Activated CD8-positive, alpha-beta T cell treated with anti-CD3 and anti-CD28 coated beads for 36 hours (primary cell): ENCODE results near the gene ASTN2. TPM values are rescaled to one million over a fixed set of nuclear protein-coding genes. Genes with fewer than 3 reads are reported as not detected.

ENCODE experiments used
- ATAC-seq: fragments of 200-7000 bp; cut with Tn5 transposase; one replicate; pipeline ENCODE4 v1.10.0; 2021; ENCODE audit warnings: mild to moderate bottlenecking, moderate library complexity
- CTCF ChIA-PET: fragments of 350-600 bp; sonication (Branson Sonifier 250); formaldehyde crosslinking; loops from one replicate; lab custom pipeline; 2021; ENCODE audit warnings: antibody characterized with exemption; lab: Charles Lee
- POLR2A ChIA-PET: fragments of 350-600 bp; sonication (Branson Sonifier 250); formaldehyde crosslinking; loops from one replicate; lab custom pipeline; 2021; ENCODE audit warnings: antibody characterized with exemption; lab: Charles Lee
- DNase-seq: peaks from one replicate; pipeline ENCODE4 v3.0.0-alpha.2; 2020
- H3K27ac Mint-ChIP-seq: one replicate; pipeline ENCODE4 v1.8.0; 2021; ENCODE audit warnings: mild to moderate bottlenecking, mixed read lengths
- H3K27me3 Mint-ChIP-seq: one replicate; pipeline ENCODE4 v1.8.0; 2021; ENCODE audit warnings: mixed read lengths
- H3K36me3 Mint-ChIP-seq: one replicate; pipeline ENCODE4 v1.8.0; 2021; ENCODE audit warnings: low read depth, mixed read lengths
- H3K4me1 Mint-ChIP-seq: one replicate; pipeline ENCODE4 v1.8.0; 2021; ENCODE audit warnings: low read depth, mixed read lengths
- H3K4me3 Mint-ChIP-seq: one replicate; pipeline ENCODE4 v1.8.0; 2021; ENCODE audit warnings: mild to moderate bottlenecking, moderate library complexity, mixed read lengths
- H3K9me3 Mint-ChIP-seq: one replicate; pipeline ENCODE4 v1.8.0; 2021; ENCODE audit warnings: mixed read lengths
- CTCF ChIP-seq: fragments of 200-600 bp; IDR thresholded peaks from one replicate; pipeline ENCODE4 v1.8.0; 2022; ENCODE audit warnings: antibody characterized with exemption, mild to moderate bottlenecking
- intact Hi-C: fragments of 100-400 bp; cut with micrococcal nuclease; formaldehyde crosslinking; loops from one replicate; pipeline ENCODE4 v1.10.0; 2022
- total RNA-seq, 2 experiments: library from RNA; stranded (reverse); gene quantifications; one replicate each; pipeline ENCODE4 v1.2.3, GENCODE V29; 2021

Gene ASTN2
- total RNA-seq, 2 experiments from 2014 or later = 5.2 to 5.7 TPM

- no peak for TF ChIP-seq CTCF
- DNase-seq = no peak
- Mint-ChIP-seq H3K27ac (no peak overlapping the region), H3K27me3 (no peaks in the 10 kb centered on the region), H3K4me3 (no peak overlapping the region), H3K4me1 (no peaks in the 10 kb centered on the region), H3K36me3 (peaks cover 7% of the 10 kb centered on the region), H3K9me3 (peaks cover 9% of the 10 kb centered on the region)
- ATAC-seq = no peak
- ChIA-PET POLR2A (no interaction called here), CTCF (no interaction called here)
- intact Hi-C loops = no loop called here
Measured at GRCh38 chr9:116452227-116452626, 962.6 kb downstream of the ASTN2 start.

GRCh38 chr9:116451500-116452115 is 963.2 kb downstream of the ASTN2 start:
- Mint-ChIP-seq H3K36me3 (peaks cover 5% of the 10 kb centered on the region), H3K9me3 (peaks cover 6% of the 10 kb centered on the region), H3K4me3 (no peak overlapping the region), H3K27ac (no peak overlapping the region), H3K4me1 (no peaks in the 10 kb centered on the region), H3K27me3 (no peaks in the 10 kb centered on the region)
- TF ChIP-seq CTCF = no peak
- intact Hi-C loops = no loop called here
- ATAC-seq = no peak
- ChIA-PET CTCF (no interaction called here), POLR2A (interaction anchor here (0.6 kb wide), 1 partner anchor 485 kb away, joined by 3 read pairs; no protein-coding TSS in a partner anchor)
- DNase-seq = no peak

GRCh38 chr9:116450378-116451139 is 964.3 kb downstream of the ASTN2 start:
- H3K27me3 Mint-ChIP-seq = no peaks in the 10 kb centered on the region
- H3K4me3 Mint-ChIP-seq = no peak overlapping the region
- DNase-seq (no peak), ATAC-seq (no peak)
- no peak for TF ChIP-seq CTCF
- intact Hi-C loops = no loop called here
- no peaks in the 10 kb centered on the region for H3K9me3 Mint-ChIP-seq
- POLR2A ChIA-PET = no interaction called here
- H3K4me1 Mint-ChIP-seq = no peaks in the 10 kb centered on the region
- H3K27ac Mint-ChIP-seq = no peak overlapping the region
- peaks cover 3% of the 10 kb centered on the region for H3K36me3 Mint-ChIP-seq
- CTCF ChIA-PET = no interaction called here

- intact Hi-C loops = no loop called here
- Mint-ChIP-seq H3K9me3 (no peaks in the 10 kb centered on the region), H3K27ac (no peak overlapping the region), H3K27me3 (no peaks in the 10 kb centered on the region), H3K36me3 (peaks cover 3% of the 10 kb centered on the region), H3K4me3 (no peak overlapping the region), H3K4me1 (no peaks in the 10 kb centered on the region)
- TF ChIP-seq CTCF = no peak
- no peak for ATAC-seq
- ChIA-PET POLR2A (no interaction called here), CTCF (no interaction called here)
- DNase-seq = no peak
Measured at GRCh38 chr9:116449949-116450348, 964.9 kb downstream of the ASTN2 start.

GRCh38 chr9:116448431-116448830 is 966.4 kb downstream of the ASTN2 start:
- ChIA-PET CTCF (interaction anchor here (0.8 kb wide), 1 partner anchor 9 kb away, joined by 3 read pairs; no protein-coding TSS in a partner anchor), POLR2A (no interaction called here)
- intact Hi-C loops = no loop called here
- no peaks in the 10 kb centered on the region for H3K9me3 Mint-ChIP-seq
- TF ChIP-seq CTCF = no peak
- no peak for ATAC-seq
- no peaks in the 10 kb centered on the region for H3K27me3 Mint-ChIP-seq
- no peaks in the 10 kb centered on the region for H3K4me1 Mint-ChIP-seq
- no peaks in the 10 kb centered on the region for H3K36me3 Mint-ChIP-seq
- no peak overlapping the region for H3K4me3 Mint-ChIP-seq
- DNase-seq = no peak
- H3K27ac Mint-ChIP-seq = no peak overlapping the region
